C4-2B (cell line): ENCODE results near the gene PATJ.

Experiments
- CTCF ChIP-seq: fragments of 450-650 bp; conservative IDR thresholded peaks from 2 replicates; pipeline ENCODE4 v1.5.1; 2017; ENCODE audit warnings: mild to moderate bottlenecking
- ZFX ChIP-seq: fragments of 450-650 bp; IDR thresholded peaks from 2 replicates; pipeline ENCODE4 v1.6.1; 2017

GRCh38 chr1:62188111-62188510 is 445.8 kb downstream of the PATJ start:
- TF ChIP-seq CTCF (no peak), ZFX (no peak)
